C4-2B (cell line): ENCODE measurements around the gene TMPRSS11D.

Experiments used
- CTCF ChIP-seq: fragments of 450-650 bp; conservative IDR thresholded peaks from 2 replicates; pipeline ENCODE4 v1.5.1; 2017; ENCODE audit warnings: mild to moderate bottlenecking
- ZFX ChIP-seq: fragments of 450-650 bp; IDR thresholded peaks from 2 replicates; pipeline ENCODE4 v1.6.1; 2017

- TF ChIP-seq CTCF (no peak), ZFX (no peak)
These were observed 899 bp upstream of the TMPRSS11D start for GRCh38 chr4:67884701-67885100.
